ENCODE data around the gene SAMD4B.
"Not testable (repeated sequence)": the region's sequence is repeated elsewhere in the genome, so short reads cannot be mapped to it uniquely, and the experiment has no call there.

The SAMD4B gene

GRCh38 chr19:39304701-39305571 lies 37.3 kb upstream of the SAMD4B start:
- no peak overlapping the region for H3K4me3 ChIP-seq (replicated peaks; ENCODE audit: low read depth, low read length)
- no peak for DNase-seq (ENCODE audit: extremely low read depth, insufficient read length)
- H3K27me3 ChIP-seq (replicated peaks; ENCODE audit: control insufficient read depth, insufficient read depth, low read length): no peaks in the 10 kb centered on the region
- TF ChIP-seq, protein P1, sequence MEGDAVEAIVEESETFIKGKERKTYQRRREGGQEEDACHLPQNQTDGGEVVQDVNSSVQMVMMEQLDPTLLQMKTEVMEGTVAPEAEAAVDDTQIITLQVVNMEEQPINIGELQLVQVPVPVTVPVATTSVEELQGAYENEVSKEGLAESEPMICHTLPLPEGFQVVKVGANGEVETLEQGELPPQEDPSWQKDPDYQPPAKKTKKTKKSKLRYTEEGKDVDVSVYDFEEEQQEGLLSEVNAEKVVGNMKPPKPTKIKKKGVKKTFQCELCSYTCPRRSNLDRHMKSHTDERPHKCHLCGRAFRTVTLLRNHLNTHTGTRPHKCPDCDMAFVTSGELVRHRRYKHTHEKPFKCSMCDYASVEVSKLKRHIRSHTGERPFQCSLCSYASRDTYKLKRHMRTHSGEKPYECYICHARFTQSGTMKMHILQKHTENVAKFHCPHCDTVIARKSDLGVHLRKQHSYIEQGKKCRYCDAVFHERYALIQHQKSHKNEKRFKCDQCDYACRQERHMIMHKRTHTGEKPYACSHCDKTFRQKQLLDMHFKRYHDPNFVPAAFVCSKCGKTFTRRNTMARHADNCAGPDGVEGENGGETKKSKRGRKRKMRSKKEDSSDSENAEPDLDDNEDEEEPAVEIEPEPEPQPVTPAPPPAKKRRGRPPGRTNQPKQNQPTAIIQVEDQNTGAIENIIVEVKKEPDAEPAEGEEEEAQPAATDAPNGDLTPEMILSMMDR (IDR thresholded peaks at IDR 0.05; ENCODE audit: insufficient read depth, low read length, poor library complexity, severe bottlenecking): no peak
- no peaks in the 10 kb centered on the region for H3K36me3 ChIP-seq (ENCODE audit: control insufficient read depth, insufficient read depth, low read length)

DNA sequence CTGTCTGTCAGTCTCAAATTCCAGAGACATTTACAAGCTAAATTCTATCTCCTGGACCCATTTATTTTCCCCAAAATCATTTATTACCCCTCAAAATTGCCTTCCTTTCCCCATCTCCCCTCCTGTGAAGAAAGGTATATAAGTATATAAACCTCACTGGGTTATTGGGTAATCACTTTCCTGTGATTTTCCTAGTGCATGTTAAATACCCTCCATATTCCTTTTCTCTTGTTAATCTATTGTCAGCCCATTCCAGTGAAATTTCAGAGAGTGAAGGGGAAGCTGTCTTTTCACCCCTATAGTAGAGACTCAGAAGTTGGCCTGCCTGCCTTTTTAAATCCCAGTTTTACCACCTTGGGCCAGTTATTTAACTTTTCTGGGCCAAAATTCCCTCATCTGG lies 36.1 kb upstream of the SAMD4B start:
- TF ChIP-seq, protein P1 (IDR thresholded peaks at IDR 0.05; ENCODE audit: insufficient read depth, low read length, poor library complexity, severe bottlenecking): no peak
- no peaks in the 10 kb centered on the region for H3K36me3 ChIP-seq (ENCODE audit: control insufficient read depth, insufficient read depth, low read length)
- no peak for DNase-seq (ENCODE audit: extremely low read depth, insufficient read length)
- no peak overlapping the region for H3K4me3 ChIP-seq (replicated peaks; ENCODE audit: low read depth, low read length)
- H3K27me3 ChIP-seq (replicated peaks; ENCODE audit: control insufficient read depth, insufficient read depth, low read length): no peaks in the 10 kb centered on the region

DNA sequence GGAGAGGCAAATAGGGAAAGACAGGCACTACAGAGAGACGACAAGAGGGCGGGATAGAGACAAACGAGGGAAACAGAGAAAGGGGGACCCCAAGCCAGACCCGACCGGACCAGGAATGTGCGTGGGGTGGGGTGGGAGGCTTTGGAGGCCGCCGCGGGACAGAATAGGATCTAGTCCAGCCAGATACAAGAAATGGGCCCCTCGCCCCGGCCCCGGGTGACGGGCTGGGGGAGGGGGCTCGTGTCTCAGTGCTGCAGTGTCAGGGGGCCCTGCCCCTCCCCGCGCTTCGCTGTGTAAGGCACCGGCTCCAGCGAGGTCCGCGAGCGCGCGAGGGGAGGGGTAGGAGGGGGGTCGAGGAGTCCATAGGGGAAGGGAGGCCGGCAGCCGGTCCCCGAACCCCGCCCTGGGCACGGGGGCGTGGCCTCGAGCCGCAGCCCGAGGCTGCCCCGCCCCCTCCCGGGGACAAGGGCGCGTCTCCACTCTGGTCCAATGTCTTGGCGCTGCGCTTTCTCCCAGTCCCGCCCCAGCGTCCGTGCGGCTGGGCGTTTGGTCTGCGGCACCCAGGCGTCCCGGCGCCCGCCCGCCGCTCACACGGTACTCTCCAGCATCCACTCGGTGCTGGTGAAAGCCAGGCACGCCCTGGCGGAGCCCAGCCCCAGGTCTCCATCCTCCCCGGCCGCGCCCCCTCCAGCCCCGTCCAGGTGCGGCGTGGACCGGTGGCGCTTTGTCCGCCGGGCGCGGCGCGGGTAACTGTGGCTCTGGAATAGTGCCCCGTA lies 35.0 kb upstream of the SAMD4B start:
- DNase-seq (ENCODE audit: extremely low read depth, insufficient read length): no peak
- H3K4me3 ChIP-seq (replicated peaks; ENCODE audit: low read depth, low read length): no peak overlapping the region
- TF ChIP-seq, protein P1 (IDR thresholded peaks at IDR 0.05; ENCODE audit: insufficient read depth, low read length, poor library complexity, severe bottlenecking): no peak
- H3K27me3 ChIP-seq (replicated peaks; ENCODE audit: control insufficient read depth, insufficient read depth, low read length): no peaks in the 10 kb centered on the region
- no peaks in the 10 kb centered on the region for H3K36me3 ChIP-seq (ENCODE audit: control insufficient read depth, insufficient read depth, low read length)

- DNase-seq (ENCODE audit: extremely low read depth, insufficient read length): no peak
- Histone ChIP-seq H3K27me3 (replicated peaks; ENCODE audit: control insufficient read depth, insufficient read depth, low read length) (no peaks in the 10 kb centered on the region), H3K36me3 (ENCODE audit: control insufficient read depth, insufficient read depth, low read length) (no peaks in the 10 kb centered on the region), H3K4me3 (replicated peaks; ENCODE audit: low read depth, low read length) (no peak overlapping the region)
- TF ChIP-seq, protein P1 (IDR thresholded peaks at IDR 0.05; ENCODE audit: insufficient read depth, low read length, poor library complexity, severe bottlenecking): no peak
Measured at GRCh38 chr19:39307822-39308530, 34.2 kb upstream of the SAMD4B start.

DNA sequence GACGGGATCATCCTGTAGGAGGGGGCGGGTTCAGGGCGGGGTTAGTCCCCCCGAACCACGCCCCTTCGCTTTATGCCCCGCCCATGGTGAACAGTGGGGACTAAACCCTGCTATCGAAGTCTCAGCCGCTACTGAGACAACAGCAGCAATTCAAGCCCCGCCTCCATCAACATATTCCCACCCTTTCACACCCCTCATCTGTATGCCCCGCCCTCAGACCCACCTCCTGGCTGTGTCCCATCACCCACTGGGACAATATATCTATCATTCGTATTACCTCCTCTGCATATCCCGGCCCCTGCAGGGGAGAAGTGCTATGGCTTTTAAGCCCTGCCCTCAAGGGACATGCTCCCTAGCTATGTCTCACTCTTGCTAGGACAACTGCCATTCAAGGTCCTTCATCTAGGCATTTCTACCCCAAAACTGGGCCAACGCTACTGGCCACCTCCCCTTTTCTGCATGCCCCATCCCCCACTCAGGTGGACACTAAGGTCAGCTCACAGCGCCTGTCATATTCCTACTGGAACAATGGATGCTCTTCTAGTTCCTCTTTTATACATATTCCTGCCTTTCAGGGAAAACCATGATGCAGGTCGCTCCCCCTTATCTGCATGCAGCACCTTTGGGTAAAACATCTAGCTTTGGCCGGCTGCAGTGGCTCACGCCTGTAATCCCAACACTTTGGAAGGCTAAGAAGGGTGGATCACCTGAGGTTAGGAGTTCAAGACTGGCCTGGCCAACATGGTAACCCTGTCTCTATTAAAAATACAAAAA lies 33.5 kb upstream of the SAMD4B start:
- TF ChIP-seq, protein P1 (IDR thresholded peaks at IDR 0.05; ENCODE audit: insufficient read depth, low read length, poor library complexity, severe bottlenecking): no peak
- DNase-seq (ENCODE audit: extremely low read depth, insufficient read length): no peak
- Histone ChIP-seq H3K27me3 (replicated peaks; ENCODE audit: control insufficient read depth, insufficient read depth, low read length) (no peaks in the 10 kb centered on the region), H3K36me3 (ENCODE audit: control insufficient read depth, insufficient read depth, low read length) (no peaks in the 10 kb centered on the region), H3K4me3 (replicated peaks; ENCODE audit: low read depth, low read length) (no peak overlapping the region)

DNA sequence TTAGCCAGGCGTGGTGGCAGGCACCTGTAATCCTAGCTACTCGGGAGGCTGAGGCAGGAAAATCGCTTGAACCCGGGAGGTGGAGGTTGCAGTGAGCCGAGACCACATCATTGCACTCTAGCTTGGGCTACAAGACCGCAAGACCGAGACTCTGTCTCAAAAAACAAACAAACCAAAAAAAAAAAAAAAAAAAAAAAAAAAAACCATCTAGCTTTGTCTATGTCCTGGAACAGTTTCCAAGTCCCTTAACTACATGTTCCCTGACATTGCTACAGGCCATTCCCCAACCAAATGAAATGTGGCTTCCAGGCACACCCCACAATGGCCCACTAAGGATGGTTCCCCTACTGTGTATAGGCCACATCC lies 32.9 kb upstream of the SAMD4B start:
- not testable (repeated sequence) for DNase-seq (ENCODE audit: extremely low read depth, insufficient read length); H3K27me3 ChIP-seq (replicated peaks; ENCODE audit: control insufficient read depth, insufficient read depth, low read length); H3K36me3 ChIP-seq (ENCODE audit: control insufficient read depth, insufficient read depth, low read length); H3K4me3 ChIP-seq (replicated peaks; ENCODE audit: low read depth, low read length)

All from GM06990 (cell line).